DMS153 (cell line): ENCODE results near the gene TOLLIP.
"Not testable (repeated sequence)": the region's sequence is repeated elsewhere in the genome, so short reads cannot be mapped to it uniquely, and the experiment has no call there.

Experiments used
- DNase-seq: peaks from one replicate; lab custom pipeline; 2025; lab: John Stamatoyannopoulos, UW

Gene TOLLIP

GRCh38 chr11:1343391-1344055, 34.1 kb upstream of the TOLLIP start:
- DNase-seq: no peak

- DNase-seq: no peak
Observed at GRCh38 chr11:1342946-1343345, 33.5 kb upstream of the TOLLIP start.

- DNase-seq: no peak
Observed at GRCh38 chr11:1341928-1342524, 32.6 kb upstream of the TOLLIP start.

- DNase-seq: not testable (repeated sequence)
Observed at GRCh38 chr11:1341226-1341625, 31.8 kb upstream of the TOLLIP start.

- DNase-seq: no peak
Observed at GRCh38 chr11:1340111-1340510, 30.7 kb upstream of the TOLLIP start.

- DNase-seq: no peak
Observed at GRCh38 chr11:1339066-1339675, 29.7 kb upstream of the TOLLIP start.

- no peak for DNase-seq
Observed at GRCh38 chr11:1338201-1339065, 29.0 kb upstream of the TOLLIP start.

- no peak for DNase-seq
Observed at GRCh38 chr11:1337647-1338007, 28.2 kb upstream of the TOLLIP start.

GRCh38 chr11:1336836-1337646, 27.6 kb upstream of the TOLLIP start:
- no peak for DNase-seq

- peak; percentile 55 for DNase-seq
Observed at GRCh38 chr11:1335811-1336761, 26.7 kb upstream of the TOLLIP start.

GRCh38 chr11:1335264-1335810, 25.9 kb upstream of the TOLLIP start:
- DNase-seq: no peak

GRCh38 chr11:1333860-1334259, 24.4 kb upstream of the TOLLIP start:
- no peak for DNase-seq

GRCh38 chr11:1333091-1333772, 23.8 kb upstream of the TOLLIP start:
- DNase-seq: no peak

GRCh38 chr11:1330473-1330872, 21.0 kb upstream of the TOLLIP start:
- no peak for DNase-seq

- DNase-seq: no peak
Observed at GRCh38 chr11:1327064-1327460, 17.6 kb upstream of the TOLLIP start.

GRCh38 chr11:1326435-1327063, 17.1 kb upstream of the TOLLIP start:
- DNase-seq: no peak

- no peak for DNase-seq
Observed at GRCh38 chr11:1323774-1324173, 14.3 kb upstream of the TOLLIP start.

- no peak for DNase-seq
Observed at GRCh38 chr11:1317993-1318392, 8.6 kb upstream of the TOLLIP start.

- DNase-seq: no peak
Observed at GRCh38 chr11:1317432-1317831, 8.0 kb upstream of the TOLLIP start.
